OCI-LY7 (cell line): ENCODE measurements around the gene MINDY4. TPM values are rescaled to one million over a fixed set of nuclear protein-coding genes. Genes with fewer than 3 reads are reported as not detected.

Source experiments
- BruUV-seq: library from RNA; stranded (reverse); fragments of 400-500 nt; replicated peaks from 2 replicates; lab custom pipeline; 2021; lab: Mats Ljungman, UMichigan
- CTCF ChIA-PET: fragments of 300-600 bp; sonication (Branson Sonifier 250); formaldehyde crosslinking; loops from one replicate; lab custom pipeline; 2022; ENCODE audit warnings: antibody characterized with exemption; ENCODE audit not compliant: unreplicated experiment; lab: Charles Lee
- POLR2A ChIA-PET: fragments of 300-600 bp; sonication (Branson Sonifier 250); formaldehyde crosslinking; loops from one replicate; lab custom pipeline; 2022; ENCODE audit warnings: antibody characterized with exemption; lab: Charles Lee
- DNase-seq: peaks from one replicate; pipeline ENCODE4 v3.0.0-alpha.2; 2015; ENCODE audit warnings: low spot score
- H2AFZ ChIP-seq: fragments of 200-600 bp; sonication (generic), shearing (Covaris generic); 2 replicates; pipeline ENCODE4 v1.6.1; 2014; ENCODE audit warnings: mild to moderate bottlenecking, antibody characterized with exemption, low read length, moderate library complexity
- H3K27ac ChIP-seq: fragments of 200-600 bp; sonication (generic); 2 replicates; pipeline ENCODE4 v1.5.1; 2014; ENCODE audit warnings: mixed run types, low read depth, mild to moderate bottlenecking, moderate library complexity, low read length, inconsistent platforms; ENCODE audit not compliant: poor library complexity, severe bottlenecking
- H3K36me3 ChIP-seq: fragments of 200-600 bp; sonication (generic); 2 replicates; pipeline ENCODE4 v1.6.1; 2014; ENCODE audit warnings: mild to moderate bottlenecking, antibody characterized with exemption, low read length, moderate library complexity, mixed read lengths; ENCODE audit not compliant: insufficient read depth
- H3K4me1 ChIP-seq: fragments of 200-600 bp; sonication (generic); 2 replicates; pipeline ENCODE4 v1.5.1; 2014; ENCODE audit warnings: mild to moderate bottlenecking, low read length; ENCODE audit not compliant: insufficient read depth, poor library complexity, severe bottlenecking
- H3K4me2 ChIP-seq: fragments of 200-600 bp; sonication (generic); 2 replicates; pipeline ENCODE4 v1.6.1; 2014; ENCODE audit warnings: mild to moderate bottlenecking, low read length
- H3K4me3 ChIP-seq: fragments of 200-600 bp; sonication (generic); 2 replicates; pipeline ENCODE4 v1.5.1; 2014; ENCODE audit warnings: mild to moderate bottlenecking, low read depth, low read length; ENCODE audit not compliant: poor library complexity, severe bottlenecking
- H3K79me2 ChIP-seq: fragments of 200-600 bp; sonication (generic); 2 replicates; pipeline ENCODE4 v1.6.1; 2016; ENCODE audit warnings: low read depth, mild to moderate bottlenecking, low read length, moderate library complexity, mixed read lengths; ENCODE audit not compliant: insufficient read depth
- H3K9me2 ChIP-seq: fragments of 200-600 bp; sonication (generic); 2 replicates; pipeline ENCODE4 v1.6.1; 2016; ENCODE audit warnings: mild to moderate bottlenecking, low read length, mixed read lengths; ENCODE audit not compliant: insufficient read depth
- H3K9me3 ChIP-seq: fragments of 200-600 bp; sonication (generic); 2 replicates; pipeline ENCODE4 v1.6.1; 2014; ENCODE audit warnings: mild to moderate bottlenecking, mixed run types, low read length, mixed read lengths
- H4K20me1 ChIP-seq: fragments of 200-600 bp; sonication (generic); 2 replicates; pipeline ENCODE4 v1.6.1; 2014; ENCODE audit warnings: mild to moderate bottlenecking, antibody characterized with exemption, low read length, moderate library complexity, mixed read lengths; ENCODE audit not compliant: insufficient read depth
- CTCF ChIP-seq: fragments of 200-600 bp; sonication (generic); conservative IDR thresholded peaks from 2 replicates; pipeline ENCODE4 v1.5.1; 2014; ENCODE audit warnings: mild to moderate bottlenecking, antibody characterized with exemption, low read length, moderate library complexity, mixed read lengths
- EZH2phosphoT487 ChIP-seq: fragments of 200-600 bp; sonication (generic); IDR thresholded peaks from 2 replicates; pipeline ENCODE4 v1.6.1; 2018; ENCODE audit warnings: low read depth, borderline replicate concordance, mild to moderate bottlenecking, mixed run types, antibody characterized with exemption, low read length, moderate library complexity, mixed read lengths
- intact Hi-C: fragments of 100-400 bp; cut with micrococcal nuclease; formaldehyde crosslinking; loops from one replicate; pipeline ENCODE4 v1.10.0; 2022; ENCODE audit not compliant: unreplicated experiment
- total RNA-seq, 2 experiments: library from RNA; depleted of rRNA in 1 of 2; stranded (reverse); fragments of >200 nt in 1 of 2; shearing (Covaris generic) in 1 of 2; gene quantifications; 2 replicates each; pipeline ENCODE4 v1.2.3, GENCODE V29; 2014 to 2022

Gene MINDY4
- total RNA-seq, 2 experiments from 2014 or later: 0.86 TPM; not detected in 1

- TF ChIP-seq EZH2phosphoT487 (no peak), CTCF (no peak)
- no peaks in the 10 kb centered on the region for H3K9me2 ChIP-seq
- H3K4me2 ChIP-seq: no peak overlapping the region
- BruUV-seq: no TSS peak
- no peak overlapping the region for H3K4me3 ChIP-seq
- no peak for DNase-seq
- POLR2A ChIA-PET: interaction anchor here (0.7 kb wide), 1 partner anchor 838 kb away, joined by 3 read pairs; no protein-coding TSS in a partner anchor
- H3K9me3 ChIP-seq: no peaks in the 10 kb centered on the region
- no peaks in the 10 kb centered on the region for H3K4me1 ChIP-seq
- no peaks in the 10 kb centered on the region for H3K79me2 ChIP-seq
- no peaks in the 10 kb centered on the region for H4K20me1 ChIP-seq
- H2AFZ ChIP-seq: no peak overlapping the region
- intact Hi-C loops: no loop called here
- CTCF ChIA-PET: interaction anchor here (0.6 kb wide), 1 partner anchor 85 kb away, joined by 3 read pairs; no protein-coding TSS in a partner anchor
- no peaks in the 10 kb centered on the region for H3K36me3 ChIP-seq
- no peak overlapping the region for H3K27ac ChIP-seq
These were observed 10.6 kb upstream of the MINDY4 start for GRCh38 chr7:30760514-30761213.

- H3K4me1 ChIP-seq: no peaks in the 10 kb centered on the region
- ChIA-PET CTCF (interaction anchor here (0.6 kb wide), 2 partner anchors 21 to 86 kb away, joined by 3 read pairs; no protein-coding TSS in a partner anchor), POLR2A (interaction anchor here (0.7 kb wide), 1 partner anchor 839 kb away, joined by 3 read pairs; no protein-coding TSS in a partner anchor)
- DNase-seq: no peak
- H3K9me2 ChIP-seq: no peaks in the 10 kb centered on the region
- no peaks in the 10 kb centered on the region for H3K36me3 ChIP-seq
- BruUV-seq: no TSS peak
- no peak for TF ChIP-seq CTCF
- TF ChIP-seq EZH2phosphoT487: no peak
- H3K79me2 ChIP-seq: no peaks in the 10 kb centered on the region
- H3K27ac ChIP-seq: no peak overlapping the region
- no peaks in the 10 kb centered on the region for H4K20me1 ChIP-seq
- intact Hi-C loops: no loop called here
- no peak overlapping the region for H3K4me3 ChIP-seq
- H3K9me3 ChIP-seq: no peaks in the 10 kb centered on the region
- H3K4me2 ChIP-seq: no peak overlapping the region
- H2AFZ ChIP-seq: no peak overlapping the region
These were observed 9.7 kb upstream of the MINDY4 start for GRCh38 chr7:30761214-30762156.
